ENCODE results near the gene RSU1.

Gene RSU1

DNA sequence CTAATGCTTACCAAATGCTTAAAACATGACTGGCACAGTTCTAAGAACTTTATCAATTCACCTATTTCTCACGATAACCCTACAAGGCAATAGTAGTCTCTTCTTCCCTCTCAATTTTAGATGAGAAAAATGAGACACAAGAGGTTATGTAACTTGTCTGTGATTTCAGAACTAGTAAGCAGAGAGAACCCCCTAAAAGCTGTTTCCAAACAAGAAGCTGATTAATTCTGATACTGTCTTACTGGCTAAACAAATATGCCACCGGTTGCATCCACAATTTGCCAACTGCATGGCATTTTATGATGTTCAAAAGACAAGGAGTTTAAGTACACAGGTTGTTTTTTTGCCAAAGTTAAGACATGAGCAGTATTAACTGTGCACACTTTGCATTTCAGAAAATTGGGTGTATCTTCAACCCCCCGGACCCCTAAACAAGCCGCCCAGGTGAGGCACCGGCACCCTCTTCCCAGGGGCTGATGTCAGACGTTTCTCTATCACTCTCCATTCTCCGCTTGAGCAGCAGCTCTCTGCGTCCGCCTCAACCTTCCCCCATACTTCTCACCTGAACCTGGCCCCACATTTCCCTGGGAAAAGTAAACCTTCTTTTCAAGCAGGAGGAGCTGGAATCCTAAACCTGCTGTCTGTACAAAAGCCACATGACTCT lies 21.7 kb downstream of the RSU1 start:
- no peak for DNase-seq (ENCODE audit: extremely low spot score)
- ChIA-PET POLR2A (interaction anchor here (0.7 kb wide), 1 partner anchor 765 kb away, joined by 5 read pairs; no protein-coding TSS in a partner anchor), CTCF (interaction anchor here (1.1 to 6.0 kb wide), 8 partner anchors 7 to 22 kb away, joined by 3 to 35 read pairs (median 3); partner anchors contain the start of gene RSU1)

DNA sequence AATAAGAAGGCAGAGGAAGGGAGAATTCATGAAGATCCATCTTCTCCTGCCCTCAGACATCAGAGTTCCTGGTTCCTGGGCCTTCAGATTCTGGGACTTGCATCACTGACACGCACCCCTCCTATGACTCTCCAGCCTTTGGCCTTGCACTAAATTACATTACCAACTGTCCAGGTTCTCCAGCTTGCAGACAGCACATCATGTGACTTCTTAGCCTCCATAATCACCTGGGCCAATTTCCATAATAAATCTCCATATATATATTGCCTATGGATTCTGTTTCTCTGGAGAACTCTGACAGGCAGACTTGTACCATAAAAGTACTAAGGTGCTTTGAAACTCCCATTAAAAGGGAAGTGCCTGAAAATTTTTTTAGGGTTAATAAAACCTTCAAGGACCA lies 23.2 kb downstream of the RSU1 start:
- TF ChIP-seq, protein P1, sequence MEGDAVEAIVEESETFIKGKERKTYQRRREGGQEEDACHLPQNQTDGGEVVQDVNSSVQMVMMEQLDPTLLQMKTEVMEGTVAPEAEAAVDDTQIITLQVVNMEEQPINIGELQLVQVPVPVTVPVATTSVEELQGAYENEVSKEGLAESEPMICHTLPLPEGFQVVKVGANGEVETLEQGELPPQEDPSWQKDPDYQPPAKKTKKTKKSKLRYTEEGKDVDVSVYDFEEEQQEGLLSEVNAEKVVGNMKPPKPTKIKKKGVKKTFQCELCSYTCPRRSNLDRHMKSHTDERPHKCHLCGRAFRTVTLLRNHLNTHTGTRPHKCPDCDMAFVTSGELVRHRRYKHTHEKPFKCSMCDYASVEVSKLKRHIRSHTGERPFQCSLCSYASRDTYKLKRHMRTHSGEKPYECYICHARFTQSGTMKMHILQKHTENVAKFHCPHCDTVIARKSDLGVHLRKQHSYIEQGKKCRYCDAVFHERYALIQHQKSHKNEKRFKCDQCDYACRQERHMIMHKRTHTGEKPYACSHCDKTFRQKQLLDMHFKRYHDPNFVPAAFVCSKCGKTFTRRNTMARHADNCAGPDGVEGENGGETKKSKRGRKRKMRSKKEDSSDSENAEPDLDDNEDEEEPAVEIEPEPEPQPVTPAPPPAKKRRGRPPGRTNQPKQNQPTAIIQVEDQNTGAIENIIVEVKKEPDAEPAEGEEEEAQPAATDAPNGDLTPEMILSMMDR (IDR thresholded peaks at IDR 0.05; ENCODE audit: control extremely low read depth, extremely low read depth, low read depth, missing control alignments): no peak
- no peak for DNase-seq (ENCODE audit: extremely low spot score)
- ChIA-PET CTCF (interaction anchor here (1.1 to 6.0 kb wide), 3 partner anchors 15 to 934 kb away, joined by 3 to 35 read pairs (median 4); partner anchors contain the start of gene MINDY3), POLR2A (no interaction called here)

More for the DNA sequence above, 21.7 kb downstream of the RSU1 start:
- TF ChIP-seq, protein P1 (IDR thresholded peaks at IDR 0.05; ENCODE audit: control extremely low read depth, extremely low read depth, low read depth, missing control alignments): no peak

DNA sequence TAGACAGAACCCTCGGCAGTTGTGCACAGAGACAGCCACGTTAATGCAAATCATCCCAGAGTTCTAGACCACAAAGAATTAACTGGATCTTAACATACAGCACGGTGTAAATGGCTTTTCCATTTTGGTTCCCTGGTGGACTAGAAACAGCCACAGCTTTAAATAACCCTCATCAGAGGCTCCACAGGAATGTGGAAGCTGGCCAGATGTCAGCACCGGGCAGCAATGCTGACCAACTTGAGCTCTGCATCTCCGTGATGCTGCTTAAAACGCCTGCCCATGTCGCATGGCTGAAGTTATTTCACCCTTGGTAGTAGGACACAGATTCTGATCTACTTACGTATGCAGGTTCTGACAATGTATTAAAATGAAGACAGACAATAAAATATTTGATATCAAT lies 24.5 kb downstream of the RSU1 start:
- TF ChIP-seq, protein P1 (IDR thresholded peaks at IDR 0.05; ENCODE audit: control extremely low read depth, extremely low read depth, low read depth, missing control alignments): no peak
- DNase-seq (ENCODE audit: extremely low spot score): no peak
- CTCF ChIA-PET: interaction anchor here (0.9 to 6.0 kb wide), 7 partner anchors 9 to 932 kb away, joined by 3 to 35 read pairs (median 3); partner anchors contain the start of gene MINDY3
- POLR2A ChIA-PET: no interaction called here

DNA sequence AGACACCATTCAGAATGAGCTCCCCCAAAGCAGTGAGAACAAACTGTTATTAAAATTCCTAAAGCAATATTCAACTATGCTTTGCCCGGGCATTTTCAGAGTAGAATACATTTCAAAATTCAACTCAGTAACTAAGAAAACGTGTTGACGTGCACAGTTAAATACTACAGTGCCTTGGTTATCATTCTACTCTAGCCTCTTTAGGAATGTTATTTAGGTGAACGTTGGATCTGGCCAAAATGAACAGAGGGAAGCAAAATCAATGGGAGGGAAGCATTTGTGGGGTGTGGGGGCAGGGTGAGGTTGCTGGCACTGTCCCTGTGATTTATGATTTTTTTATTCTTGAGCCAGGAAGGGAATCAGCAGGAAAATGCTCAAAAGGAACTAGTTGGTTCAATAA lies 27.5 kb downstream of the RSU1 start:
- no peak for DNase-seq (ENCODE audit: extremely low spot score)
- POLR2A ChIA-PET: no interaction called here
- CTCF ChIA-PET: interaction anchor here (1.2 to 2.2 kb wide), 2 partner anchors 10 to 19 kb away, joined by 4 to 7 read pairs; no protein-coding TSS in a partner anchor
- TF ChIP-seq, protein P1 (IDR thresholded peaks at IDR 0.05; ENCODE audit: control extremely low read depth, extremely low read depth, low read depth, missing control alignments): no peak

DNA sequence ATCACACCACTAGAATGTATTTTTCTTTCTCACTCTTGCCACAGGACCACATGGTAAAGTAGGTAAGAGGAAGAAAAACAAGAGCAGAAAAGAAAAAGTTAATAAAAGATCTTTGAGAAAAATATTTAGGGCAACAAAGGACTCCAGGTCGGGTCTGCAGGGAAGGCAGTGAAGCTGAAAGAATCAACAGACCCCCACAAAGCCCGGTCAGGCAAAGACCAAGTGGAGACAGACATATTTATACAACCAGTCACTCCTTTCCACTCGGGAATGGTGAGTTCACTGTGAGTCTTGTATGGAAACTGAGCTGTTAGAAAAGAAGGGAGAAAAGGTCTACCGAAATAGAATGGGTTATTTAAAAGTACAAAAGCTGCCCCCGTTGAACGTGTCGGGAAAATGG lies 28.0 kb downstream of the RSU1 start:
- TF ChIP-seq, protein P1 (IDR thresholded peaks at IDR 0.05; ENCODE audit: control extremely low read depth, extremely low read depth, low read depth, missing control alignments): no peak
- CTCF ChIA-PET: interaction anchor here (1.2 to 2.2 kb wide), 2 partner anchors 9 to 20 kb away, joined by 4 to 7 read pairs; no protein-coding TSS in a partner anchor
- POLR2A ChIA-PET: no interaction called here
- no peak for DNase-seq (ENCODE audit: extremely low spot score)

DNA sequence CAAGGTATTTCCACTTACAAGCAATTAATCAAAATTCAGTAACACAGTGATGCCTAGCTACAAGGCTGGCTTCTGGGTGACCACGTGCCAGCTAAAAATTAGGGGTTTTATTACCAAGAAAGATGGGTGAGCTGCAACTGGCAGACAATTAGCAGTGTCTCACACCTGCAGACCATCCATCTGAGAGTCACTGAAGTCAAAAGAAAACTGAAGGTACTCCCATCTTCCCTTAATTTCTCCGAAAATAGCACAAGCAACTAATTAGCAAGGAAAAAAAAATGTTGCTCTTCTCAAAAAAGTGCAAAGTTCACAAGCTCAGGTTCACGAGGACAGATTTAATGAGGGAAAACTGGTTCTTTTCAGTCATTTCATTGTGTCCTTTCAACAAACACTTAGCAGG lies 28.4 kb downstream of the RSU1 start:
- TF ChIP-seq, protein P1 (IDR thresholded peaks at IDR 0.05; ENCODE audit: control extremely low read depth, extremely low read depth, low read depth, missing control alignments): no peak
- POLR2A ChIA-PET: no interaction called here
- no peak for DNase-seq (ENCODE audit: extremely low spot score)
- CTCF ChIA-PET: interaction anchor here (0.7 to 2.2 kb wide), 4 partner anchors 8 to 28 kb away, joined by 3 to 7 read pairs (median 3); partner anchors contain the start of gene RSU1
